GM19467 (cell line): ENCODE results near the gene UBTF.

Experiments
- ATAC-seq: cut with Tn5 transposase; IDR thresholded peaks from one replicate; pipeline ENCODE4 v1.9.1; 2021; ENCODE audit warnings: mild to moderate bottlenecking, moderate library complexity; ENCODE audit not compliant: unreplicated experiment

Gene UBTF

GRCh38 chr17:44216173-44216572 is 3.3 kb downstream of the UBTF start:
- no peak for ATAC-seq

DNA sequence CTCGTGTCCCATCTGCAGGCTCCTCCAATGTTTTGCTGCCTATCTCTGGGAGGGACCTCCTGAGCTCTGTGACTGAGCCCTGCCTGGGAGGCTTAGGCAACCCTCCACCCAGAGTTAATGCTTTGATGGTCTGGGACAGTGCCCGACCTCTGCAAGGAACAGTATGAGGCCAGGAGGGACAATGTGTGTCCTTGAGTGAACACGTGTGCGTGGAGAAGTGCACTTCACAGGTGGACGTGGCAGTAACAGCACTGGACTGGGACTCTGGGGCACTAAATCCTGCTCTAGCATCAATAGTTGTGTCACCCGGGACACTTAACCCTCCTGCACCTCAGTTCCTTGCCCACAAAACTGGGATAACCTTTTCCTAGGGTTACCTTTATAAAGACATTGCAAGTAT is 4.6 kb downstream of the UBTF start:
- no peak for ATAC-seq

DNA sequence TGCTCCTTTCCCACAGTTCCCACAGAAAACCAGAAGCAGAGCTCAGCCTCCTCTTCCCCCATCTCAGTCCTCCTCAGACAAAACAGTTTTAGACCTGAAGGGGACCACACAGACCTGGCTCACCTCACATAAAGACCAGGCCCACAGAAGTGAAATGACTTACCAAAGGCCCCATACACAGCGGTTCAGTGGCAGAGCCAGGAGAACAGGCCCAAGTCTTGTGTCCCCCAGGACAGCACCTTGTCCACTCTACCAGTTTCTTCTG is 5.3 kb downstream of the UBTF start:
- ATAC-seq, result no peak

GRCh38 chr17:44213403-44214229 is 5.9 kb downstream of the UBTF start:
- no peak for ATAC-seq

- no peak for ATAC-seq
Observed at GRCh38 chr17:44212507-44213402, 6.7 kb downstream of the UBTF start.

DNA sequence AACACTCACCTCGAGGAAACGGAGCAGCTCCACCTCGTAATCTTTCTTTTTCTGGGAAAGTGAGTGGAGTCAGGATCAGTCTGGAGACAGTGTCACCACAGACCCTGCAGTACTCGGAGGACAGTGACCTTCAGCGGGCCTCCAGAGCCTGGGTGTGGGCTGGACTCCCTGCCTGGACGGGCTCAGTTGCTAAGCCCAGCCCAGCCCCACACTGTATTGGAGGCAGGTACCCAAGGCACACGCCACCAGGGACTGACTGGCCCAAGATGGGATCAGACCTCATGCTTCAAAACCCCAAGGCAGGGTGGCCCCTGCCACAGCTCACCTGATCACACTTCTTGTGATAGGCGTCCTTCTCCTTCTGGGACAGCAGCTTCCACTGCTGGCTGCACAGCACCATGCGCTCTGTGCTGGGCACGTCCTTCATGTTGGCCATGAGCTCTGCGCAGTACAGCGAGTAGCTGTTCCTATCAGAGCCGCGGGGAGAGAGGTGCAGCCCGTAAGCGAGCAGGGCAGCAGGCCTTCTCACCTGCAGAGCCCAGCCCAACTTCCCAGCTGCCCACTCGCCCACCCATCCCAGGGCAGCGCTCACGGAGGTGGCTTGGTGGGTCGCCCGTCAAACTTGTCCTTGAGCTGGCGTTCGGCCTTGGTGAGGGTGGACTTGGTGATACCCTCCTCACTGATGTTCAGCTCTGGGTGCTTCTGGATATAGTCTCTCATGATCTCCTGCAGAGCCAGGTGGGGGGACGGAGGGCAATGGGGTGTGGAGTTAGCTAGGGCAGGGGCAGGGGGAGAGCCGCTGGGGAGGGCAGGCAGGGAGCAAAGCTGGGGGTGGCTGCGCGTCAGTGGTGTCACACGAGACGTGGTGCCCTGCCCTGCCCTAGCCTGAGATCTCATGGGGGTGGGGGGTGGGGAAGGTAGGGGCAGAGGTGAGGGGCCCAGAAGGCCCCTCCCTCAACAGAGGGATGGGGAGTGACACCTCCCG is 7.9 kb downstream of the UBTF start:
- ATAC-seq, result no peak

DNA sequence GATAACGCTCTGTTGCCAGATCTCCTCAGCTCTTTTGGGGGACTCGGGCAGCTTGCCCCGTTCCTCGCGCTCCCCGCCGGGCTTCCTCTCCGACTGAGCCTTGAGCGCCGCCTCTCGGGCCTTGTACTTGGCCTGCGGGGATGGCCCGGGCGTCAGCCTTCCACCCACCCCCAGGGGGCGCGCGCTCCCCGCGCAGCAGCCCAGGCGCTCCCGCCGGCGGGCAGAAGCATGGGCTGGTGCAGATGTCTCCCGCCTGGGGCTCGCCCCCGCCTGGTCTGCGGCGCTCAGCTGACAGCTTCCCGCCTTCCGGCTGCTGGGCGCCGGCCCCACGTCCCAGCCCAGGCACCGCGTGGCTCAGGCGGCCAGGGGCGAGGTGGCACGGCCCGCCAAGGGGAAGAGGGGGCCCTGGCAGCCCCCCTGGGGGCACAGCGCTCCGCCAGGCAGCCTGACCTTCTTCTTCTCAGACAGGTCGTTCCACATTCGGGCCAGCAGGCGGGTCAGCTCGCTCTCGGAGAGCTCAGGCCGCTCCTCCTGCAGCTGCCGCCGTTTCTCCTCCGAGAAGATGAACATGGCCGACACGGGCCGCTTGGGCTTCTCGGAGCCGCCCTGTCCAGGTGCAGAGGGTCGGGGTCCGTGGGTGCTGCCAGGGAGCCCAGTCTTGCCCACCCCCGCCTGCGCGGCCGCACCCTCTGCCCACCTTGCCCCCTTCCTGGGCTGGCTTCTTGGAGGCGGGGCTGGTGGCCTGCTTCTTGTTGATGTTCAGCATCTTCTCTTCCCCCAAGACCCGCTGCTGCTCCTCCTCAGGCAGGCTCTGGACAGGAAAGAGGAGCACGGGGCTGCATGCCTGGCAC is 8.9 kb downstream of the UBTF start:
- ATAC-seq, result peak; percentile 78

- ATAC-seq, result no peak
Observed at GRCh38 chr17:44209786-44210341, 9.6 kb downstream of the UBTF start.

DNA sequence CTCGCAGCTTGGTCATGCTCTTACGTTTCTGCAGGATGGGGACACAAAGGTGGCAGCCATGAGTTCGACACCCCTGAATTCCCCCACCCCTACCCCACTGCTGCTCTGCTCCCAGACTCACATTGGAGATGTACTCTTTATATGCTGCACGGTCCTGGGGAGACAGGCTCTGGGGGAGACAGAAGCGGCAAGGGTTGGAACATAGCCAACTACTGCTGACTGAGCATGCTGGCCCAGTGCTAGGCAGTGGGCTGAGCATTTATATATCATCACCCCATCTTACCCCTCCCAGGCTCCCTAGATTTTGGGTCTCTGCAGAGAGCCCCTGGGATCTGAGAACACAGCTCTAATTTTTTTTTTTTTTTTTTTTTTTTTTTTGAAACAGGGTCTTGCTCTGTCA is 11.7 kb downstream of the UBTF start:
- no peak for ATAC-seq

- no peak for ATAC-seq
Observed at GRCh38 chr17:44207319-44207718, 12.2 kb downstream of the UBTF start.

DNA sequence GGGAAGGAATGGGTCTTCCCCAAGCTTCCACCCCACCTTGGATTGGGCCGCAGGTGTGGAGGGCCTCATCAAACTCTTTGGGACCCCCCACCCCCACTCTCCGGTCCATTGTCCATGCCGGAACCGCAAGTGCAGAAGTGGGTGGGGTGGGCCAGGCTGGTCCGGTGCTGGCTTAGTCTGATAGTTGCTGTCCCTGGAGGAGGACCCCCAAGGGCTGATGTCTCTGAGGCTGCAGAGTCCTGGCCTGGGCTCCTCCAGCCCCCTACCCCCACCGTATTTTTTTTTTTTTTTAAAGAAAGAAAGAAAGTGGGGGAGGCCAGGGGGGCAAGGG is 12.7 kb downstream of the UBTF start:
- no peak for ATAC-seq

DNA sequence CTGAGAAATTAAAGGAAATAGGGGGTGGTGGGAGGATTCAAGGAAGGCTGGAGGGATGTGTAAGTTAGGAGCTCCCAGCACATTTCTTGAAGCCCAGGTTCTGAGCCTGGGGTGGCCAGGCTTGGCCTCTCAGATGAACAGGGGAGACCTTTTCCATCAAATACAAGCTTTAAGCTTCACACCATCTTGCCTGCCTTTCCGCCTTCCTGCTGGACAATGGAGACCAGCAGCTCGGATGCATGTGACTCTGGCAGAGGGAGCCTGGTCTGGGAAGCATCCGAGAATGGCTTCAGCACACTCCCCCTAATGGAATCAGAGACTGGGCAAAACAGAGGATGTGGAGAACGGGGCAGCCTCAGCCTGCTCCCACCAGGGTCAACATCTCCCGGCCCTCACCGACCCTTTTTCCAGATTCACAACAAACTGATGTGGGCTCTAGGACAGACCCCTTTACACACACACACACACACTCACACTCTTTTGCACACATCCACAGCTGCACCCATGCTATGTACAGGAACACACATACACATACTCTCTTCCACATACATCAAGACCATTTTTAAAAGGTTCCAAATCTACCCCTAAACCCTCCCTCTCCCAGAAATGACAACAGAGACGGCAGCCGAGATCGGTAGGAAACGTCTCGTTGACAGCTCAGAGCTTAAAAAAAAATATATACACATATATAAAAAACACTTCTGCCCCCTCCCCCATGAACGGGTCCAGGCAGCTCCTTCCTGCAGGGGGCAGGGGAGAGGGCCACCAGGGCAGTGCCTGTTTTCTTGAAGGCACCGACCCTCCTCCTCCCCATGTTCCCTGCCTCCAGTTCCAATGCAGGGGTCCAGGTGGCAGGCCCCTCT is 13.3 kb downstream of the UBTF start:
- ATAC-seq, result no peak

DNA sequence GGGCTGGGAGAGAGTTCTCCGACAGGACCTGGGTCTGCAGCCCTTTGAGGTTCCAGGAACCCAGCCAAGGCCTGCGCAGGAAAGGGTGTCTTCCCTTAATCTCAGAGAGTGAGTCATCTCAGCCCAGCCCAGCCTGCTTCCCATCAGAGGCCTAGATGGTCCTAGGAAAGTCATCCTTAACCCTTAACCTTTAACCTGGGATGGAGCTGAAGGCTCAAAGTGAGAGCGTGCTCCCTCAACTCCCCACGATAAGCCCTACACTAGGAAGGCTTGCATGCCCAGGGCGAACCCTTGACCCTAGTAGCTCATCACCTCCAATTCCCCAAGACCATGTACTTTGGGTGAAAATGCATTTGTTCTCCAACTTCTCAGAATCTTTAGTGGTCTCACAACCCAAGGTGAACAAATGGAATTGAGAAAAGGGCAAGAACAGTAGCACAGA is 15.0 kb downstream of the UBTF start:
- no peak for ATAC-seq

- ATAC-seq, result no peak
Observed at GRCh38 chr17:44203731-44204440, 15.6 kb downstream of the UBTF start.

DNA sequence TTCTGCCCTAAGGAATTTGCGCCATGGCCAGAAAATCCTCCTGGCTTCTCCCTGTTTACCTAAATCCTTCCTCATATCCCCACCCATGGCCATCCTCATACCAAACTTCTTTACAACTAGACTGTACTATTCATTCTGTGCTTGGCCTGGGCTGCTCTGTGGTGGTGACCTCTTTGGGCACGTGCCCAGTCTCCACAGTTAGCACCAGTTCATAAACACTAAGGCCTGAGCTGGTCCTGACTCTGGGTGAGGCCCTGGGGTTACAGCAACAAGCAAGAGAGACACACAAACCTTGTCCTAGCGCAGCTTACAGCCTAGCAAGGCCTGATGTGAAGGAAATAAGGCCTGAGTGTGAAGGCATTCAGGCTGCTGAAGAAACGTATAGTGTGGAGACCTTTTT is 16.7 kb downstream of the UBTF start:
- no peak for ATAC-seq

DNA sequence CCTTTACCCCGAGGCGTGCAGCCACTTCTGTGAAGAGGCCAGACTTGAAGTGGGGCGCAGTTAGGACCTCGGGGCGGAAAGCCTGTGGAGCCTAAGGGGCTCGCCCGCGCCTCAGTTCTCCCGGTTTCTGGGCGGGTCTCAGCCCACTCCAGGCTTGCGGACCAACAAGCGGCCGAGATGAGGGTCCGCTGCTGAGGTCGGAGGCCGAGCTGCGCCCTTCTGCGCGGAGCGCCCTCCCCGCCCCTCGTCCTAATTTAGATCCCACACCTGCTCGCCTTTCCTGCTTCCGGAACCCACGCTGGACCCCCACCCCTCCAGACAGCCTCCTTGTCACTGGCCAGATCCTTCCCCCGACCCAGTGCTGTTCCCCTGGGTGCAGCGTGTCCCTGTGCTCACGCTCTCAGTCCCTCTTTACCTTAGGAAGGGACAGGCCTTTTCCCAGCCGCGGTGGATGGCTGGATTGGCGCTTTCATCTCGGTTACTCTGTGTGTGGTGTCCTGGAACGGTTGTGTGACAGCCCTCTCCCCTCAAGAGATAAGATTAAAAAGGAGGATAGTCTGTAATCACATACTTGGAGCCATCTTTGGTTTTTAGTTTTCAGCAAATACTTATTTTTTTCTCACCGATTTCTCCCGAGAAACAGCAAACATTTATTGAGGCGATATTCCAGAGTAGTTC is 18.9 kb downstream of the UBTF start:
- no peak for ATAC-seq

- peak; percentile 53 for ATAC-seq
Observed at GRCh38 chr17:44199553-44200477, 19.7 kb downstream of the UBTF start, which contains the start of gene ATXN7L3. Gene ATXN7L3, minus strand, starts transcription at chr17:44199884. Its CDS starts 1,814 bp downstream, at chr17:44198070.
